Measurements from ENCODE around the gene NCOA4.
A peak's percentile ranks its signal among the peaks of the same experiment; 100 is the strongest.

NCOA4 gene

GRCh38 chr10:46030091-46030937 lies at the start of gene NCOA4:
Gene NCOA4 (minus strand): TSS chr10:46030623. CDS start chr10:46016680, 13,943 bp downstream.
- Histone ChIP-seq H3K27me3 (replicated peaks; ENCODE audit: control insufficient read depth, insufficient read depth, low read length) (no peaks in the 10 kb centered on the region), H3K4me3 (replicated peaks; ENCODE audit: low read depth, low read length) (peak within 1 kb of the TSS; percentile 78), H3K36me3 (ENCODE audit: control insufficient read depth, insufficient read depth, low read length) (no peaks in the 10 kb centered on the region; the same call in 1 of the 2 replicates)
- TF ChIP-seq CTCF (IDR thresholded peaks at IDR 0.05; ENCODE audit: insufficient read depth, low read length, poor library complexity, severe bottlenecking) = peak; percentile 85
- peak; percentile 91 for DNase-seq (ENCODE audit: extremely low read depth, insufficient read length)

GRCh38 chr10:46079831-46080585 lies 49.6 kb upstream of the NCOA4 start:
- no peaks in the 10 kb centered on the region for H3K36me3 ChIP-seq (ENCODE audit: control insufficient read depth, insufficient read depth, low read length)
- H3K4me3 ChIP-seq (replicated peaks; ENCODE audit: low read depth, low read length) = no peak overlapping the region
- no peak for TF ChIP-seq CTCF (IDR thresholded peaks at IDR 0.05; ENCODE audit: insufficient read depth, low read length, poor library complexity, severe bottlenecking)
- no peak for DNase-seq (ENCODE audit: extremely low read depth, insufficient read length)
- H3K27me3 ChIP-seq (replicated peaks; ENCODE audit: control insufficient read depth, insufficient read depth, low read length) = no peaks in the 10 kb centered on the region

GRCh38 chr10:46077731-46078413 lies 47.4 kb upstream of the NCOA4 start:
- H3K4me3 ChIP-seq (replicated peaks; ENCODE audit: low read depth, low read length) = no peak overlapping the region
- H3K36me3 ChIP-seq (ENCODE audit: control insufficient read depth, insufficient read depth, low read length) = no peaks in the 10 kb centered on the region
- no peak for TF ChIP-seq CTCF (IDR thresholded peaks at IDR 0.05; ENCODE audit: insufficient read depth, low read length, poor library complexity, severe bottlenecking)
- no peaks in the 10 kb centered on the region; the same call in 1 of the 2 replicates for H3K27me3 ChIP-seq (replicated peaks; ENCODE audit: control insufficient read depth, insufficient read depth, low read length)
- no peak for DNase-seq (ENCODE audit: extremely low read depth, insufficient read length)

GRCh38 chr10:46077141-46077554 lies 46.7 kb upstream of the NCOA4 start:
- TF ChIP-seq CTCF (IDR thresholded peaks at IDR 0.05; ENCODE audit: insufficient read depth, low read length, poor library complexity, severe bottlenecking) = no peak

GRCh38 chr10:46075869-46076268 lies 45.4 kb upstream of the NCOA4 start:
- H3K36me3 ChIP-seq (ENCODE audit: control insufficient read depth, insufficient read depth, low read length) = no peaks in the 10 kb centered on the region
- H3K27me3 ChIP-seq (replicated peaks; ENCODE audit: control insufficient read depth, insufficient read depth, low read length) = no peaks in the 10 kb centered on the region; the same call in 1 of the 2 replicates
- TF ChIP-seq CTCF (IDR thresholded peaks at IDR 0.05; ENCODE audit: insufficient read depth, low read length, poor library complexity, severe bottlenecking) = no peak
- DNase-seq (ENCODE audit: extremely low read depth, insufficient read length) = no peak
- H3K4me3 ChIP-seq (replicated peaks; ENCODE audit: low read depth, low read length) = no peak overlapping the region

More at GRCh38 chr10:46077141-46077554, 46.7 kb upstream of the NCOA4 start:
- Histone ChIP-seq H3K4me3 (replicated peaks; ENCODE audit: low read depth, low read length) (no peak overlapping the region), H3K36me3 (ENCODE audit: control insufficient read depth, insufficient read depth, low read length) (no peaks in the 10 kb centered on the region), H3K27me3 (replicated peaks; ENCODE audit: control insufficient read depth, insufficient read depth, low read length) (no peaks in the 10 kb centered on the region; the same call in 1 of the 2 replicates)
- DNase-seq (ENCODE audit: extremely low read depth, insufficient read length) = no peak

All from GM06990 (cell line).